ENCODE results near the gene MAD1L1. TPM values are rescaled to one million over a fixed set of nuclear protein-coding genes. Genes with fewer than 3 reads are reported as not detected.

Gene MAD1L1
- total and polyA plus RNA-seq, 2 of the 4 experiments (the other 2 are of a cell fraction): 29.0 to 40.9 TPM

- Histone ChIP-seq H3K4ac (ENCODE audit: low read depth, low read length) (no peak overlapping the region), H3K79me1 (ENCODE audit: low read depth in 1 of 2, low read length in 2 of 2) (peaks cover 8 to 18% of the 10 kb centered on the region in 2 experiments; a peak in 3 of 4 replicates), H3K56ac (ENCODE audit: extremely low read depth, insufficient read depth, low read length) (no peak overlapping the region), H3K18ac (ENCODE audit: low read depth, low read length) (no peak overlapping the region), H3K14ac (replicated peaks; ENCODE audit: low read depth, low read length) (no peak overlapping the region), H2AFZ (replicated peaks; ENCODE audit: low read length, poor library complexity) (no peak overlapping the region), H3K27ac (ENCODE audit: insufficient read depth, low read length) (no peak overlapping the region), H2BK15ac (ENCODE audit: low read depth, low read length) (no peak overlapping the region), H3K9me1 (ENCODE audit: insufficient read depth, low read length) (no peaks in the 10 kb centered on the region; the same call in 1 of the 2 replicates), H3K4me1 (ENCODE audit: control insufficient read depth, insufficient read depth, low read length) (no peaks in the 10 kb centered on the region), H2BK20ac (ENCODE audit: low read depth, low read length) (no peak overlapping the region), H2AK5ac (ENCODE audit: low read depth, low read length) (no peak overlapping the region), H3K4me3 (ENCODE audit: insufficient read depth, low read depth, low read length) (no peak overlapping the region), H3K27me3 (ENCODE audit: control insufficient read depth, insufficient read depth, low read length) (no peaks in the 10 kb centered on the region), H2AK9ac (replicated peaks; ENCODE audit: low read depth, low read length, poor library complexity) (no peak overlapping the region), H2BK5ac (ENCODE audit: low read depth, low read length, poor library complexity, severe bottlenecking) (no peak overlapping the region), H4K8ac (ENCODE audit: low read depth in 2 of 2, low read length in 2 of 2) (no peak overlapping the region), H3K36me3 (ENCODE audit: control insufficient read depth, insufficient read depth, low read length) (peaks cover 61% of the 10 kb centered on the region), H4K20me1 (ENCODE audit: insufficient read depth, low read length) (peaks cover 3% of the 10 kb centered on the region), H3K4me2 (ENCODE audit: low read depth, low read length) (no peak overlapping the region), H3K9me3 (ENCODE audit: control insufficient read depth, insufficient read depth, low read length) (no peaks in the 10 kb centered on the region), H2BK120ac (ENCODE audit: low read depth, low read length) (no peak overlapping the region), H3K9ac (ENCODE audit: low read depth, low read length) (no peak overlapping the region), H4K91ac (ENCODE audit: insufficient read depth, low read depth, low read length) (no peak overlapping the region), H4K5ac (ENCODE audit: low read depth, low read length) (no peak overlapping the region), H3K23ac (ENCODE audit: low read depth, low read length) (no peak overlapping the region)
- no peak for ATAC-seq (ENCODE audit: low read depth)
- POLR2A ChIA-PET (ENCODE audit: unreplicated experiment): no interaction called here
- CTCF ChIA-PET: no interaction called here
- in situ Hi-C loops (cut with MboI; ENCODE audit: low sequenced_read_pairs): no loop called here
- TF ChIP-seq RAD21 (IDR thresholded peaks at IDR 0.05; ENCODE audit: low read length): no peak
- no peak for TF ChIP-seq CHD1 (IDR thresholded peaks at IDR 0.05; ENCODE audit: low read depth, low read length)
- TF ChIP-seq BHLHE40 (IDR thresholded peaks at IDR 0.05; ENCODE audit: low read depth, low read length): no peak
- TF ChIP-seq RFX5 (IDR thresholded peaks at IDR 0.05; ENCODE audit: low read depth, low read length): no peak
- TF ChIP-seq CTCF (conservative IDR thresholded peaks at IDR 0.05; ENCODE audit: low read depth, low read length): no peak
- TF ChIP-seq NFE2L2 (IDR thresholded peaks at IDR 0.05; ENCODE audit: low read depth, low read length): no peak
- TF ChIP-seq MAFK (IDR thresholded peaks at IDR 0.05; ENCODE audit: low read depth, low read length): no peak
- no peak for TF ChIP-seq CEBPB (IDR thresholded peaks at IDR 0.05; ENCODE audit: low read depth, low read length)
- TF ChIP-seq POLR2A (IDR thresholded peaks at IDR 0.05; ENCODE audit: low read depth, low read length): no peak
- no peak for TF ChIP-seq ELK1 (IDR thresholded peaks at IDR 0.05; ENCODE audit: borderline replicate concordance, low read depth, low read length)
- TF ChIP-seq USF2 (IDR thresholded peaks at IDR 0.05; ENCODE audit: low read depth, low read length): no peak
- no peak for TF ChIP-seq FOS (IDR thresholded peaks at IDR 0.05; ENCODE audit: low read depth, low read length)
- TF ChIP-seq SMC3 (IDR thresholded peaks at IDR 0.05; ENCODE audit: low read depth, low read length): no peak
- no peak for DNase-seq
- intact Hi-C loops (cut with micrococcal nuclease): no loop called here
- dilution Hi-C loops (cut with HindIII; ENCODE audit: low sequenced_read_pairs, unreplicated experiment): no loop called here
- WGBS, 2 experiments (ENCODE audit: extremely low coverage in 2 of 2, insufficient read length in 1 of 2): 96% methylated on average over 13 of the region's 17 CpGs; no CpG with 5 or more reads in 1 of the 2 experiments
- no TSS peak for BruUV-seq (replicated peaks)
These were observed 11.8 kb downstream of the MAD1L1 start for GRCh38 chr7:2220954-2221353.
